Left lung (tissue), 10 donors: ENCODE measurements around the gene KRTAP10-6. TPM values are rescaled to one million over a fixed set of nuclear protein-coding genes. Genes with fewer than 3 reads are reported as not detected.
"Not testable (repeated sequence)": the region's sequence is repeated elsewhere in the genome, so short reads cannot be mapped to it uniquely, and the experiment has no call there.

Experiments used
- ATAC-seq: fragments of 200-7000 bp; cut with Tn5 transposase; one replicate; pipeline ENCODE4 v1.9.1; 2020; ENCODE audit warnings: moderate library complexity
- DNase-seq, 4 donors: peaks; one replicate each; pipeline ENCODE4 v3.0.0-alpha.2; 2013 to 2020
- H3K27ac ChIP-seq, 2 donors: fragments of 200-600 bp; sonication (generic) in 1 of 2; one replicate each; pipeline versions ENCODE4 v1.5.0 to v1.8.0; 2020 to 2021
- H3K27me3 ChIP-seq, 2 donors: fragments of 200-600 bp; sonication (generic) in 1 of 2; one replicate each; pipeline versions ENCODE4 v1.5.0 to v1.8.0; 2020 to 2021
- H3K36me3 ChIP-seq, 2 donors: fragments of 200-600 bp; sonication (generic) in 1 of 2; one replicate each; pipeline versions ENCODE4 v1.5.0 to v1.8.0; 2020 to 2021
- H3K4me1 ChIP-seq, 2 donors: fragments of 200-600 bp; one replicate each; pipeline ENCODE4 v1.8.0; 2021
- H3K4me3 ChIP-seq, 2 donors: fragments of 200-600 bp; sonication (generic) in 1 of 2; one replicate each; pipeline versions ENCODE4 v1.5.0 to v1.8.0; 2020 to 2021; ENCODE audit warnings: mild to moderate bottlenecking in 1 of 2
- H3K9me3 ChIP-seq, 2 donors: fragments of 200-600 bp; sonication (generic) in 1 of 2; one replicate each; pipeline versions ENCODE4 v1.5.0 to v1.8.0; 2020 to 2021
- CTCF ChIP-seq, 2 donors: fragments of 200-600 bp; sonication (generic) in 1 of 2; IDR thresholded peaks; one replicate each; pipeline versions ENCODE4 v1.5.0 to v1.8.0; 2021; ENCODE audit warnings: antibody characterized with exemption in 2 of 2
- intact Hi-C, 2 donors: fragments of 100-400 bp; cut with DNase I; formaldehyde crosslinking; loops; one replicate each; pipeline versions ENCODE4 v1.11.2 to v1.14.2; 2022
- polyA plus RNA-seq, 6 donors: library from polyadenylated mRNA; unstranded; fragments of 120-200 nt; gene quantifications; one replicate each; pipeline ENCODE4 v1.2.1, GENCODE V29; 2013; ENCODE audit not compliant: insufficient read length in 6 of 6
- total RNA-seq, 2 donors: library from RNA; stranded (reverse); fragmentation: NEBNext Ultra II Directional; extraction: Animal tissue kit (Norgen Biotek cat#: 25700); gene quantifications; one replicate each; pipeline ENCODE4 v1.2.1, GENCODE V29; 2021
- donor health status: DM: no; HTN: yes; CAD: no.
- donor health status: DM: no; HTN: no; CAD: no.

The KRTAP10-6 gene
- total and polyA plus RNA-seq, 8 donors: not detected

DNA sequence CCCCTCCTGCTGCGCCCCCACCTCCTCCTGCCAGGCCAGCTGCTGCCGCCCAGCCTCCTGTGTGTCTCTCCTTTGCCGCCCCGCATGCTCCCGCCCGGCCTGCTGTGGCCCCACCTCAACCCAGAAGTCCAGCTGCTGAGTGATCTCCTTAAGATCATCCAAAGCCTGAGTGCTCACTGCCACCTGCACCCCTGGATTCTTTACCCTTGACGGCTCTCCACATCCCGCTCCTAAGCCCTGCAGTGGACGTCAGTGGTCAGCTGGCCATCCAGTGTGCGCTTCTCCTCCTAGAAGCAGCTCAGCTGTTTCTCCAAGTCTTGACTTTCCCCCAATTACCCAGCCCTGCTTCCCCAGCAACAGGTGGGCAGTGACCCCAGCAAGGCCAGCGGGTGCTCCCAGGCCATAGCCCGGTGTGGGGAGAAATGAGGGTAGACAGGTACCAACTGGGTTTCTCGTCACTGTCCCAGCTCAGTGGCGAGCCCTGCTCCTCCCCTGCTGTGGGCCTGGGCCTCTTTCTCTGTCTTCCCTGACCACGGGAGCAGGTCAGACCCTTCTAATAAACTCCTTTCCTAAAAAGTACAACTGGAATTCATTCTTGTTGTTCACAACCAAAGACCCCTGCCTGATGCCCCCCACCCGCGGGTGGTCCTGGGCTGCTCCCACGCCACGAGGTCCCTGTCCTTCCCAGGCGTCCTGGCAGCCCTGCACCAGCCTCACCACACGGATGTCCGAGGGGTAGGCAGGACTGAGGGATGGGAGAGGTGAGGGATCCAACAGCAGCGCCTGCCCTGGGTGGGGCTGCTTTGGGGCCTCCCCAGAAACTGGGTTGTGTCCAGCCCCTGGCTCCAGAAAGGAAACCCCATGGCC is 9.5 kb upstream of the KRTAP10-6 start:
- intact Hi-C loops: no loop called here
- no peak for ATAC-seq

GRCh38 chr21:44601091-44601490 is 8.8 kb upstream of the KRTAP10-6 start:
- H3K4me1 ChIP-seq, H3K4me3 ChIP-seq, DNase-seq, H3K9me3 ChIP-seq, intact Hi-C loops, ATAC-seq, H3K27ac ChIP-seq, H3K36me3 ChIP-seq: not testable (repeated sequence)
- H3K27me3 ChIP-seq: peaks cover 0 to 46% of the 10 kb centered on the region in 2 donors

More for the DNA sequence above, 9.5 kb upstream of the KRTAP10-6 start:
- Histone ChIP-seq H3K4me3 (no peak overlapping the region), H3K27ac (no peak overlapping the region), H3K36me3 (no peaks in the 10 kb centered on the region), H3K4me1 (no peaks in the 10 kb centered on the region), H3K9me3 (peaks cover 0 to 2% of the 10 kb centered on the region in 2 donors), H3K27me3 (peaks cover 0 to 46% of the 10 kb centered on the region in 2 donors)
- no peak for DNase-seq
- TF ChIP-seq CTCF (IDR thresholded peaks at IDR 0.05): no peak

GRCh38 chr21:44600118-44600978 is 8.0 kb upstream of the KRTAP10-6 start, which contains the start of gene KRTAP10-7:
Gene KRTAP10-7, plus strand, starts transcription at chr21:44600597. Its CDS starts 25 bp downstream, at chr21:44600622.
- H3K27ac ChIP-seq, H3K4me1 ChIP-seq, ATAC-seq, DNase-seq, H3K36me3 ChIP-seq, intact Hi-C loops, H3K9me3 ChIP-seq, H3K4me3 ChIP-seq: not testable (repeated sequence)
- peaks cover 0 to 46% of the 10 kb centered on the region in 2 donors for H3K27me3 ChIP-seq

GRCh38 chr21:44599264-44600029 is 7.1 kb upstream of the KRTAP10-6 start:
- intact Hi-C loops: no loop called here
- DNase-seq (no peak), ATAC-seq (no peak)
- no peaks in the 10 kb centered on the region for H3K36me3 ChIP-seq
- H3K27ac ChIP-seq: no peak overlapping the region
- no peaks in the 10 kb centered on the region for H3K4me1 ChIP-seq
- no peaks in the 10 kb centered on the region for H3K9me3 ChIP-seq
- no peak for TF ChIP-seq CTCF (IDR thresholded peaks at IDR 0.05)
- H3K4me3 ChIP-seq: no peak overlapping the region
- peaks cover 0 to 46% of the 10 kb centered on the region in 2 donors for H3K27me3 ChIP-seq

DNA sequence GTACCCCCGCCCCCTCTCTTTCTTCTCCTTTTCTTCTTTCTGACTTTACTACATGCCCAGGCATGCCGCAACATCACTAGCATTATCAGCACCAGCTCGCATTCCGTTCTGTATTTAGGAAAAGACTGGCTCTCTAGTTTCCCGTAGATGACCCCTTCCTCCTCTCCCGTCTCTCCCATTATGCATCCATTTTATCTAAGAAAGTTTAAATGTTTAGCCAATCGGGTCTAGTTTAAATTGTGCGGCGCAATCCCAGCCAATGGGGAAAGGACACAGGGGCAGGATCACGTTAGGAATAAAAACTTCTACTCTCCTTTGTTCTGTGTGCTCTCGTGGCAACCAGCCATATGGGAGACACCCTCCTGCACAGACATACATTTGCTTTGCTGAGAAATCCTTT is 5.8 kb upstream of the KRTAP10-6 start:
- Histone ChIP-seq H3K27me3 (peaks cover 0 to 42% of the 10 kb centered on the region in 2 donors), H3K36me3 (no peaks in the 10 kb centered on the region), H3K4me1 (no peaks in the 10 kb centered on the region), H3K27ac (no peak overlapping the region), H3K4me3 (no peak overlapping the region), H3K9me3 (no peaks in the 10 kb centered on the region)
- intact Hi-C loops: no loop called here
- DNase-seq (no peak), ATAC-seq (no peak)
- no peak for TF ChIP-seq CTCF (IDR thresholded peaks at IDR 0.05)
